ENCODE results near the gene ACRBP.

GRCh38 chr12:6667559-6668210, 20.5 kb upstream of the ACRBP start:
- TF ChIP-seq CTCF (IDR thresholded peaks at IDR 0.05), result no peak
- TF ChIP-seq POLR2AphosphoS5 (IDR thresholded peaks at IDR 0.05), result no peak

Measured in esophagus muscularis mucosa (tissue), 3 donors.